NT2/D1 (cell line): ENCODE measurements around the gene ANKRD2.

ENCODE experiments used
- YY1 ChIP-seq: IDR thresholded peaks from 2 replicates; pipeline ENCODE4 v1.6.1; 2011; ENCODE audit not compliant: insufficient read length, insufficient read depth
- ZNF274 ChIP-seq: IDR thresholded peaks from 2 replicates; pipeline ENCODE4 v1.6.1; 2011; ENCODE audit warnings: mild to moderate bottlenecking, low read depth, low read length

GRCh38 chr10:97532935-97533671 is 39.5 kb upstream of the ANKRD2 start:
- TF ChIP-seq ZNF274 (no peak), YY1 (no peak)
